Measurements from ENCODE around the gene CHKA. TPM values are rescaled to one million over a fixed set of nuclear protein-coding genes. Genes with fewer than 3 reads are reported as not detected.

The CHKA gene
- total RNA-seq, 1 donor from 2014 or later: 8.7 TPM

DNA sequence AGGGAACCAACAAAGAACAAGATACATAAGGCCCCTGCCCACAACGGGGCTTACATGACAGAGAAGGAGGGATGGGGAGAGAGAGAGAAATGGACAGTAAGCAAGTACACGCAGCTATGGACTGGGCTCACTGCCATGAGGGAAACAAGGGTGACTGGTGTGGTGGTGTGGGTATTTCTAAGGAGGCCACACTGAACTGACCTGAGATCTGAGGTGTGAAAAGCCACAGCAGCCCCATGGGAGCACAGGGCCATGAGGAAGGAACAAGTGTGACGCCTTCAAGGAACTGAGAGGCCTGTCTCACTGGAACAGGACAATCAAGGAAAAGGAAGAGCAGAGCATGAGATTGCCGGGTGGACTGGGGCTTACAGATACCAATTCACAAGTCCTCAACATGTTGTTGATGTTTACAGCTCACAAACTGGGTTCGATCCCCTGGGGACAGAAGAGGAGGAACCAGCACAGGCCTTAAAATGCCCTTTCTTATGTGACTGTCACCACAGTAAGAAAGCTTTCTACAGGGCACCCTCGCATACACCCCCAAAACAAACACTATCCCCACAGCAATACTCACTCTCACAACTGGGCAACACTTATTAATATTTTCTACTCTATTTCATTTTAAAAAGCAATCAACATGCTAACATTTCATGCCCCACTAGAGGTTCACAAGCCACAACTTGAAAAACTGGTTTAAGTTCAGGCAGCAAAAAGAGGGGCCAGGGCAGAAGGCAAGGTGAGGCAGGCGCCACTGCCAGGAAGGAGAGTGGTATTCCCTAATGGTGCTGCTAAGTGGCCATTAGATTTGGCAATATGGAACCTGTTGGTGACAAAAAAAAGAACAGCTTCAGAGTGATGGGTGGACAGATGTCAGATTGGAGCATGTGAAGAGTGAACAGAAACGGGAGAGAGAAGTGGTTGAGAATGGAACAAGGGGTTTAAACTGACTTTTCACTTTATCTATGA, 43.3 kb downstream of the CHKA start:
- TF ChIP-seq, protein P1, sequence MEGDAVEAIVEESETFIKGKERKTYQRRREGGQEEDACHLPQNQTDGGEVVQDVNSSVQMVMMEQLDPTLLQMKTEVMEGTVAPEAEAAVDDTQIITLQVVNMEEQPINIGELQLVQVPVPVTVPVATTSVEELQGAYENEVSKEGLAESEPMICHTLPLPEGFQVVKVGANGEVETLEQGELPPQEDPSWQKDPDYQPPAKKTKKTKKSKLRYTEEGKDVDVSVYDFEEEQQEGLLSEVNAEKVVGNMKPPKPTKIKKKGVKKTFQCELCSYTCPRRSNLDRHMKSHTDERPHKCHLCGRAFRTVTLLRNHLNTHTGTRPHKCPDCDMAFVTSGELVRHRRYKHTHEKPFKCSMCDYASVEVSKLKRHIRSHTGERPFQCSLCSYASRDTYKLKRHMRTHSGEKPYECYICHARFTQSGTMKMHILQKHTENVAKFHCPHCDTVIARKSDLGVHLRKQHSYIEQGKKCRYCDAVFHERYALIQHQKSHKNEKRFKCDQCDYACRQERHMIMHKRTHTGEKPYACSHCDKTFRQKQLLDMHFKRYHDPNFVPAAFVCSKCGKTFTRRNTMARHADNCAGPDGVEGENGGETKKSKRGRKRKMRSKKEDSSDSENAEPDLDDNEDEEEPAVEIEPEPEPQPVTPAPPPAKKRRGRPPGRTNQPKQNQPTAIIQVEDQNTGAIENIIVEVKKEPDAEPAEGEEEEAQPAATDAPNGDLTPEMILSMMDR (IDR thresholded peaks at IDR 0.05; ENCODE audit: borderline replicate concordance): no peak
- intact Hi-C loops (cut with micrococcal nuclease): no loop called here

DNA sequence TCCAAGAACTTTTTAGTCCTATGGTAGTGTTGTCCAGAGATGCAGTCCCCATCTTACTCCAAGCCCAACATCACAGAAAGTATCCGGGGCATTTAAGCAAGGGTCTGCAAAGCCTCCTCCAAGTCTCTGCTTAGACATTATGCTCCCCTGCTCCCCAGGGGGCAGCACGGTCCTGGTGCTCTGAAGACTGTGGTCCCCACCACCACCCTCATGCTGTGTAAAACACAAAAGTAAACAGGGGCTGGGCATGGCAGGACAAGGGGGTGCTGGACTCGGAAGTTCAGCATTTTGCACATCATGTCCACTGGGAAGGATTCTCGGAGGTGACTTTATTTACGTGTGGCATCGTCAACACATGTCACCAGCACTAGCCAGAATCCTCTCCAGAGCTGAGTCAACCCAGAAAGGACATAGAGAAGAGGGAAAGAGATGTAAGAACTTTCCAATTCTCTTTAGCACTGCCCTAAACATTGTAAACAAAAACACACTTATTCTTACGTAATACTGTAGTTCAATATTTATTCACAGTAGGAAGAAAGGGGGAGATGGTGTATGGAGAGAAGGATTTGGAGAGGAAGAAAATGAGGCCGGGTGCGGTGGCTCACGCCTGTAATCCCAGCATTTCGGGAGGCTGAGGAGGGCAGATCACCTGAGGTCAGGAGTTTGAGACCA, 44.7 kb downstream of the CHKA start:
- intact Hi-C loops (cut with micrococcal nuclease): no loop called here
- TF ChIP-seq, protein P1 (IDR thresholded peaks at IDR 0.05; ENCODE audit: borderline replicate concordance): peak; percentile 32
- H3K27ac ChIP-seq (replicated peaks): no peak overlapping the region
- no peak overlapping the region for H3K4me3 ChIP-seq
- H3K36me3 ChIP-seq: peaks cover 34% of the 10 kb centered on the region
- H3K27me3 ChIP-seq (ENCODE audit: low read depth): no peaks in the 10 kb centered on the region
- no peak for DNase-seq
- H3K9me3 ChIP-seq (replicated peaks): no peaks in the 10 kb centered on the region
- H3K4me1 ChIP-seq: peaks cover 14% of the 10 kb centered on the region

More for the DNA sequence above, 43.3 kb downstream of the CHKA start:
- no peak for DNase-seq
- Histone ChIP-seq H3K36me3 (peaks cover 21% of the 10 kb centered on the region), H3K27ac (replicated peaks) (no peak overlapping the region), H3K9me3 (replicated peaks) (no peaks in the 10 kb centered on the region), H3K4me1 (peaks cover 14% of the 10 kb centered on the region), H3K4me3 (no peak overlapping the region), H3K27me3 (ENCODE audit: low read depth) (no peaks in the 10 kb centered on the region)

DNA sequence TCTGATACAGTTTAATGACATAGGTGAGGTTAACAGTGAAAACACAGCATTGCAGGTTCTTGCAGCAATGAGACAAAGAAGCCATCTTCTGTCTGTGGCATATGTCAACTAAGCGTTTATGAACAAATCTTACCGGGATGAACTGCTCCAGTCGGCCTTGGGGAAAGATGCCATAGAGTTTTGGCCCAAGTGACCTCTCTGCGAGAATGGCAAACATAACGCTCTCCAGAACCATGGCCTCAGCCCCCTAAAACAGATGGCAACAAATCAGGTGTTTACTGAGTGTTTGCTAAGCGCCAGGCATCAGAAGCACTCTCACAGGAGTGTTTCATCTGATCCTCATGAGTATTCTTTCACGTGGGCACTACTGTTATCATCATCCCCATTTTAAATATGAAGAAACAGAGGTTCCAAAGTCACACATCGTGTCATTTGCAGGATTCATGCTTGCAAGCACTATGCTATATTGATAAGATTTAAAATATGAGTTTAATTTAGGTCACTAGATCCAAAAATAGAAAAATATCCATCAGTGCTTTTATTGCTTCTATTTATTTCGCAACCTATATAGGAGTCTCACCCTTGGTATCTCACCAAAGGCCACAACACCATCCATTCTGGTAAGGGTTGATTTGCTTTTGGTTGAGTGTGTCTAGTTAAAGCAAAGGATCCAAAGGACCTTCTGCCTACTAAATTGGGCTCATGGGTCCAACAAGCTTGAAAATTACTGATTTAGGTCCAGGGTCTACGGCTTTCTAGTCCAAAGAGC, 46.4 kb downstream of the CHKA start:
- TF ChIP-seq, protein P1 (IDR thresholded peaks at IDR 0.05; ENCODE audit: borderline replicate concordance): no peak
- no peak overlapping the region for H3K4me3 ChIP-seq
- no peak for DNase-seq
- no peaks in the 10 kb centered on the region for H3K27me3 ChIP-seq (ENCODE audit: low read depth)
- H3K36me3 ChIP-seq: peaks cover 38% of the 10 kb centered on the region
- intact Hi-C loops (cut with micrococcal nuclease): no loop called here
- no peak overlapping the region for H3K27ac ChIP-seq (replicated peaks)
- H3K4me1 ChIP-seq: peaks cover 14% of the 10 kb centered on the region
- H3K9me3 ChIP-seq (replicated peaks): no peaks in the 10 kb centered on the region

DNA sequence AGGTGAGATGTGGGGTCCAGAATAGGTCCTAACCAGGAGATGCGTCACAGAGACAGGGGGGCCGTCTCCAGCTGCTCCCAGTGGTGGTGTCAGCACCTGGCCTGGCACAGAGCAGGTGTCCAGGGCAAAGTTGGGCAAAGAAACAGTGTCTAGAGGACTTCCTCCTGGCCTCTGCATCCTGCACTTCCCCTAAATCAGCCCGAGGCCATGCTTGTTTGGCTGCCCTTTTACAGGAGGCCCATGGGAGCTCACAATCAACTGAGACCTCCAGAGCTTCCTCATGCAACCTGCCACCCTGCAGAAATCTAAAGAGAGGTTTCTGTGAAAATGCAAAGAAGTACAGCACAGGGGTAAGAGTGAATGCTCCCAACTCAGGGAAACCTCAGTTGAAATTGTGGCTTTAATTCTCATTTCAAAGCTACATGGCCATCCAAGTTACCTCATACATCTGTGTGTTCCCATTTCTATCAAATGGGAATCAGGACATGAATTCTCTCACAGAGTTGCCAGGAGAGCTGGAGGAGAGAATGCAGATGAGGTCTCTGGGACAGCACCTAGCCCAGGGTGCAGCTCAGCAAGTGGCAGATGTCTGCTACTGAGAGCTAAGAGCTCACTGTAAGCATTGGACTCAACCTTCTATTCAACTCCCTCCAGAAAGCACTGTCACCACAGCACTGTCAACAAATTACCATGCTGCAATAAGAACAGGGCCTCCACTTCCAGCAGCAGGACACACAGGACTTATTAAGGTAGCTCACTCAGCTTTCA, 49.7 kb downstream of the CHKA start:
- H3K27ac ChIP-seq (replicated peaks): no peak overlapping the region
- no peak overlapping the region for H3K4me3 ChIP-seq
- TF ChIP-seq, protein P1 (IDR thresholded peaks at IDR 0.05; ENCODE audit: borderline replicate concordance): no peak
- no peaks in the 10 kb centered on the region for H3K27me3 ChIP-seq (ENCODE audit: low read depth)
- H3K36me3 ChIP-seq: peaks cover 71% of the 10 kb centered on the region
- no peaks in the 10 kb centered on the region for H3K9me3 ChIP-seq (replicated peaks)
- no peaks in the 10 kb centered on the region for H3K4me1 ChIP-seq
- intact Hi-C loops (cut with micrococcal nuclease): no loop called here
- no peak for DNase-seq

All from left ventricle myocardium inferior (tissue), 1 donor.